Keratinocyte (primary cell): ENCODE measurements around the gene CACNA1S.

Source experiments
- CTCF ChIP-seq, 3 experiments: IDR thresholded peaks in 1 of 3; conservative IDR thresholded peaks in 1 of 3; optimal IDR thresholded peaks in 1 of 3; 2 replicates in 2 of 3; 3 replicates in 1 of 3; pipeline versions ENCODE3 to v1.5.1; 2011; ENCODE audit warnings: low read length in 3 of 3, mild to moderate bottlenecking in 3 of 3, moderate library complexity in 2 of 3, control low read depth in 1 of 3, inconsistent platforms in 1 of 3; ENCODE audit not compliant: insufficient read depth in 2 of 3; ENCODE audit errors: extremely low read depth in 1 of 3
- EZH2 ChIP-seq: IDR thresholded peaks from one replicate; pipeline ENCODE4 v1.6.1; 2012; ENCODE audit warnings: inconsistent platforms, mild to moderate bottlenecking, low read length, moderate library complexity

GRCh38 chr1:201126463-201126831 is 14.2 kb upstream of the CACNA1S start:
- no peak for TF ChIP-seq CTCF (optimal IDR thresholded peaks at IDR 0.05 in 1 of 3, IDR thresholded peaks at IDR 0.05 in 1 of 3, conservative IDR thresholded peaks at IDR 0.05 in 1 of 3; ENCODE audit: extremely low read depth in 1 of 3, insufficient read depth in 2 of 3, low read length in 3 of 3)
- TF ChIP-seq EZH2, result no peak
